GM12874 (cell line): ENCODE results near the gene NUMB.

ENCODE experiments used
- TF ChIP-seq, protein P1 (sequence below): IDR thresholded peaks from 2 replicates; pipeline ENCODE4 v1.5.1; 2011; ENCODE audit warnings: low read depth, mild to moderate bottlenecking, control low read depth, low read length, moderate library complexity; ENCODE audit not compliant: insufficient read depth

The NUMB gene

DNA sequence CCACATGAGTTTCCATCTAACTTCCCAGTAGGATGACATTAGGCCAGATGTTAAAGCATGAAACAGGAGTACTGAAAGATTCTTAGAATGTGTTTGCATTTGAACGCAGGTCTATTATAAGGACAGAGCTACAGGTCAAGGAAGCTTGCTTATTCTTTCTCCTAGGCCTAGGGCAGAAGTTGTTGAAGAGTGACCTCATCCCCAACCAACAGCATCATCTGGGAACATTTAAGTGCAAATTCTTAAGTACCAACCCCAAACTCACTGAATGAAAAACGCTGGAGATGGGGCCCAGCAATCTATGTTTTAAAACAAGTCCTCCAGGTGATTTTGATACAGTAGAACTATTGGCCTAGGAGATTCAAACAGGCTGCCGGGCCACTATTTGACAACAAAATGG is 168.6 kb downstream of the NUMB start:
- TF ChIP-seq, protein P1, sequence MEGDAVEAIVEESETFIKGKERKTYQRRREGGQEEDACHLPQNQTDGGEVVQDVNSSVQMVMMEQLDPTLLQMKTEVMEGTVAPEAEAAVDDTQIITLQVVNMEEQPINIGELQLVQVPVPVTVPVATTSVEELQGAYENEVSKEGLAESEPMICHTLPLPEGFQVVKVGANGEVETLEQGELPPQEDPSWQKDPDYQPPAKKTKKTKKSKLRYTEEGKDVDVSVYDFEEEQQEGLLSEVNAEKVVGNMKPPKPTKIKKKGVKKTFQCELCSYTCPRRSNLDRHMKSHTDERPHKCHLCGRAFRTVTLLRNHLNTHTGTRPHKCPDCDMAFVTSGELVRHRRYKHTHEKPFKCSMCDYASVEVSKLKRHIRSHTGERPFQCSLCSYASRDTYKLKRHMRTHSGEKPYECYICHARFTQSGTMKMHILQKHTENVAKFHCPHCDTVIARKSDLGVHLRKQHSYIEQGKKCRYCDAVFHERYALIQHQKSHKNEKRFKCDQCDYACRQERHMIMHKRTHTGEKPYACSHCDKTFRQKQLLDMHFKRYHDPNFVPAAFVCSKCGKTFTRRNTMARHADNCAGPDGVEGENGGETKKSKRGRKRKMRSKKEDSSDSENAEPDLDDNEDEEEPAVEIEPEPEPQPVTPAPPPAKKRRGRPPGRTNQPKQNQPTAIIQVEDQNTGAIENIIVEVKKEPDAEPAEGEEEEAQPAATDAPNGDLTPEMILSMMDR: no peak

DNA sequence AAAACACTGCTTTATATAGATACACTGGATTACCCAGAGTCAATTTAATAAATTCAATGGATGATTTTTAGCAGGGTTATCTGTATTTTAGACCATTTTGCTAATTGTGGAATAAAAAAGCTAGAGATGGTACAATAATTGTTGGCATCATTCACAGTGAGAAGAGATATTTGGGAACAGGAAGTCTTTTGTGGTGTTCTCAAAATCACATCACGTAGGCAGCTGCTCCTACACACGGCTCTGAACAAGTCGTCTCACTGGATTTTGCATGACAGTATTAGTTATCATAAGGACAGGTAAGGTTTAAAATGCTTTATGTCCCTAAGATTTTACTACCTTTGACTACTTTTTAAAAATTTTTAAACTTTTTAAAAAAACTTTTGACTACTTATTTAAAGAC is 169.0 kb downstream of the NUMB start:
- TF ChIP-seq, protein P1: no peak

DNA sequence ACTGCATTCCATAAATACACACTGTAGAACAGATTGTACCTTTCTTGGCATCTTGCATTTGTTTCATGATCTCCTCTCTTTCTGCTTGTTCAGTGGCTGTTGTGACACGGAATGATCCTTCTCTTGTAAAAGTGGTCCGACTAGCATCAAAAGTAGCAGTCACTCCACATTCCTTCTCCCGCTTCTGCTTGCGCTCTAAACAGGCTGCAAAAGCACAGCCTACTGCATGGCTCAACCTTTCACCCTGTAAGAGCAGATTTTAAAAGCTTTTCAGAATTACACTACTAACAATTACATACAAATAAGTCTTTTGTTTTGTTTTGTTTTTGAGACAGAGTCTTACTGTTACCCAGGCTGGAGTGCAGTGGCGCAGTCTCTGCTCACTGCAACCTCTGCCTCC is 171.3 kb downstream of the NUMB start:
- TF ChIP-seq, protein P1: no peak

DNA sequence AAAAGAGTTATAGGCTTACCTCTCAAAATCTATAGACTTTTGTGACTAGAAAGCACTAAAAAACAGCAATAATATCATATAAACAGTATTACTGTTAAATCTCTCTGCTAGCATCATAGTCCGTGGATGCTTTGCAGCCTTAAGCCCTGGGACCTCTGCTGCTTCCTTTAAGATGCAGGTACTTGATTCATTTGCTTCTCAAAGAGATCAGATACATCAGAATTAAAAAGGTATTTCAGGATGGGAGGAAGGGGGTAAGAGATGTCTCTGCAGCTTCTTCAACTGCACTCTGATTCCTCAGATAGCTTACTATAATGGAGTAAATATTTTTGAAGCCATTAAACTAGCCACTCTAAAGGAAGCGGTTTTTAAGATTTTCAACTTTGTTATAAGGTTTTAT is 171.7 kb downstream of the NUMB start:
- TF ChIP-seq, protein P1: no peak

DNA sequence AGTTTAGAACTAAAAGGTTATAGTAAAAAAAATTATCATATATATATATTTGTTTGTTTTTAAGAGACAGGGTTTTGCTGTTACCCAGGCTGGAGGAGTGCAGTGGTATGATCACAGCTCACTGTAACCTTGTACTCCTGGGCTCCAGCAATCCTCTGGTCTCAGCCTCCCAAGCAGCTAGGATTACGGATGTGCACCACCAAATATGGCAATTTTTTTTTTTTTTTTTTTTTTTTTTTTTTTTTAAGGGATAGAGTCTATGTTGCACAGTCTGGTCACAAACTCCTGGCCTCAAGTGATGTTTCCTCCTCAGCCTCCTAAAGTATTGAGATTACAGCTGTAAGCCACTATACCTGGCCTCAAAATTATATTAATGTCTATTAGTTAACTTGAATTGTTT is 172.4 kb downstream of the NUMB start:
- TF ChIP-seq, protein P1: no peak

DNA sequence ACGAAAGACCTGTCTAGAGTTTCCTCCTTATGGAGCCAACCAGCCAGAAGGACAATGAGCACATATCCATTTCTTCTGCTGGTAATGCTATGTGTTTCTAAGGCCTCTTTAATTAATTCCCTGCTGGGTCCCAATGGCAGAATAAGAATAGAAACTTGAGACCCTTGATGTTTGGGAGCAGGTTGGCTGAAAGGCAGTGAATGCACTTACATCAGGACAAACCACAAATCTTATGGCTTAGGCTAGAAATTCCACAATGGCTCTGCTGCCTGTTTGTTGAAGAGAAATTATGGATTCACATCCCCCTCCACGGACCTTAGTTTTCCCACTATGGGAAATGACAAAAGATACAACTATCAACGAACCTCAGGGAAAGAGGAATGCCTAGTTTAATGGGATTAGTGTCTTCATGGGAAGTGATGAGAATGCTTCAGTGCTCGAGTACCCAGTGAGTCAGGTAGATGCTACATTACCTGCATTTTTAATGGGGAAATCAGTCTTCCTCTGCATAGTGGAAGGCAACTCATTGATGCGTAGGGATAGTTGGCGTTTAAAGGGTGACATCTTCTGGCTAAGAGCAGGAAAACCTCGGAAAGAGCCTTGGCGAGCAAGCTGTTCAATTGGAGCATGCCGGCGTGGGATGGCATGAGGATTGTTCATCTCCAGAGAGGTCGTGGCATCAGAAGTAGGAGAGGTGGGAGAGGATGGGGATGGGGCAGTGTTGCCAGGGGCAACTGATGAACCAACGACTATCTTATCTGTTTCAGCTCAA is 174.6 kb downstream of the NUMB start:
- TF ChIP-seq, protein P1: no peak

DNA sequence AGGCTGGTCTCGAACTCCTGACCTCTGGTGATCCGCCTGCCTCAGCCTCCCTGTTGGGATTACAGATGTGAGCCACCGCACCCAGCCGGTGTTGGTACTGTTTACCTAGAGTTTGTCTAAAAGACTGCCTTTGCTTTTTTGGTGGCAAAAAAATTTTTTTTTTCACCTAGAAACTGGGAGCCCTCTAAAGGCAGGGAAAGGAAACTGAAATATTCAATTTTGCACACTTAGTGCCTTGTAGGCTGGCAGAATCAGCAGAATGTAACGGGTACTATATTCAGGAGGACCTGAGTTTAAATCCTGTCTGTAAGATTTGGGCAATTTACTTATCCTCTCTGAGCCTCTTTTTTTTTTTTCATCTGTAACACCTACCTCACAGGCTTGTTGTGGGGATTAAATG is 177.4 kb downstream of the NUMB start:
- TF ChIP-seq, protein P1: no peak
